GM12878 (cell line): Measurements from ENCODE around the gene IGFBP2. TPM values are rescaled to one million over a fixed set of nuclear protein-coding genes. Genes with fewer than 3 reads are reported as not detected.

Experiments
- ATAC-seq: fragments of 200-7000 bp; cut with Tn5 transposase; 3 replicates; pipeline ENCODE4 v1.9.1; 2020; ENCODE audit warnings: mild to moderate bottlenecking, moderate library complexity
- BruUV-seq: library from RNA; stranded (reverse); fragments of 400-500 nt; replicated peaks from 2 replicates; lab custom pipeline; 2021; lab: Mats Ljungman, UMichigan
- CTCF ChIA-PET: fragments of 300-600 bp; sonication (Branson Sonifier 250); formaldehyde crosslinking; extraction: SDS; loops from one replicate; lab custom pipeline; 2021; ENCODE audit warnings: inconsistent platforms; lab: Yijun Ruan, JAX
- POLR2A ChIA-PET: fragments of 350-600 bp; formaldehyde crosslinking; extraction: SDS; loops from one replicate; lab custom pipeline; 2021; ENCODE audit warnings: inconsistent platforms; lab: Charles Lee
- RAD21 ChIA-PET: fragments of 300-600 bp; sonication (Branson Sonifier 250); formaldehyde crosslinking; loops from one replicate; lab custom pipeline; 2023; ENCODE audit warnings: antibody characterized with exemption; ENCODE audit not compliant: unreplicated experiment; lab: Charles Lee
- SMC1A ChIA-PET: fragments of 300-600 bp; sonication (Branson Sonifier 250); formaldehyde crosslinking; loops from one replicate; lab custom pipeline; 2023; ENCODE audit not compliant: unreplicated experiment, uncharacterized antibody; lab: Charles Lee
- DNase-seq: peaks from one replicate; pipeline ENCODE4 v3.0.0-alpha.2; 2011; ENCODE audit warnings: low read depth, low spot score
- FAIRE-seq: peaks from 3 replicates; lab custom pipeline; 2011; peaks lifted over from hg19 to GRCh38; lab: Jason Lieb, UNC
- H2AFZ ChIP-seq: 2 replicates; pipeline ENCODE4 v1.6.0; 2011; ENCODE audit warnings: low read depth, low read length, control low read depth; ENCODE audit not compliant: control insufficient read depth
- H3K27ac ChIP-seq: 2 replicates; pipeline ENCODE4 v1.5.1; 2011; ENCODE audit warnings: control low read depth; ENCODE audit not compliant: control insufficient read depth, insufficient read depth
- H3K27me3 ChIP-seq, 2 experiments: replicated peaks in 1 of 2; 2 replicates each; pipeline versions ENCODE4 v1.6.0 to v1.6.1; 2011; ENCODE audit warnings: low read length in 1 of 2; ENCODE audit not compliant: control insufficient read depth in 2 of 2, insufficient read depth in 2 of 2
- H3K36me3 ChIP-seq, 2 experiments: 2 replicates each; pipeline ENCODE4 v1.5.1; 2011; ENCODE audit warnings: low read length in 1 of 2; ENCODE audit not compliant: control insufficient read depth in 2 of 2, insufficient read depth in 2 of 2
- H3K4me1 ChIP-seq: 2 replicates; pipeline ENCODE4 v1.6.1; 2011; ENCODE audit warnings: mild to moderate bottlenecking, low read length, moderate library complexity, mixed read lengths; ENCODE audit not compliant: control insufficient read depth, insufficient read depth
- H3K4me2 ChIP-seq: 2 replicates; pipeline ENCODE4 v1.6.0; 2011; ENCODE audit warnings: control low read depth; ENCODE audit not compliant: control insufficient read depth, insufficient read depth
- H3K4me3 ChIP-seq: fragments of 200-600 bp; sonication (generic); 2 replicates; pipeline ENCODE4 v1.5.1; 2016
- H3K79me2 ChIP-seq: 2 replicates; pipeline ENCODE4 v1.6.0; 2011; ENCODE audit warnings: low read length; ENCODE audit not compliant: control insufficient read depth, insufficient read depth
- H3K9ac ChIP-seq: 2 replicates; pipeline ENCODE4 v1.8.0; 2011; ENCODE audit warnings: low read length, control low read depth, mixed read lengths; ENCODE audit not compliant: control insufficient read depth, insufficient read depth
- H3K9me3 ChIP-seq: replicated peaks from 3 replicates; pipeline ENCODE4 v1.5.1; 2011; ENCODE audit warnings: mild to moderate bottlenecking, low read length; ENCODE audit not compliant: control insufficient read depth, insufficient read depth
- H4K20me1 ChIP-seq: 2 replicates; pipeline ENCODE4 v1.6.0; 2011; ENCODE audit not compliant: control insufficient read depth, insufficient read depth
- CHD1 ChIP-seq: IDR thresholded peaks from 2 replicates; pipeline ENCODE4 v1.6.1; 2012; ENCODE audit warnings: low read depth, low read length, improper control_type of control experiment
- EZH2 ChIP-seq: IDR thresholded peaks from 2 replicates; pipeline ENCODE4 v1.6.1; 2012; ENCODE audit warnings: low read depth, mild to moderate bottlenecking, control low read depth, inconsistent platforms, low read length, borderline replicate concordance; ENCODE audit not compliant: control insufficient read depth
- POLR2AphosphoS2 ChIP-seq: IDR thresholded peaks from 2 replicates; pipeline ENCODE4 v1.6.1; 2011; ENCODE audit warnings: low read depth, mild to moderate bottlenecking, low read length, improper control_type of control experiment, moderate library complexity
- SUZ12 ChIP-seq: fragments of 200-600 bp; sonication (generic); IDR thresholded peaks from one replicate; pipeline ENCODE4 v1.6.1; 2018; ENCODE audit warnings: antibody characterized with exemption, mild to moderate bottlenecking; ENCODE audit not compliant: unreplicated experiment
- WGBS: methylation state at CpG from one replicate; pipeline ENCODE4 v1.1.6; 2016; ENCODE audit warnings: low lambda C conversion rate; ENCODE audit not compliant: insufficient replicate concordance, insufficient coverage; ENCODE audit errors: missing lambda C conversion rate; 5-methylcytosine and 5-hydroxymethylcytosine counted together
- in situ Hi-C: fragments of 300-500 bp; cut with MboI; formaldehyde crosslinking; loops from 9 replicates; pipeline ENCODE4 v1.14.3; 2018; ENCODE audit warnings: mixed read lengths
- intact Hi-C: fragments of 100-400 bp; cut with micrococcal nuclease; formaldehyde crosslinking; loops from one replicate; pipeline ENCODE4 v1.14.2; 2022; ENCODE audit not compliant: unreplicated experiment
- polyA plus RNA-seq, 11 experiments: library from polyadenylated mRNA; depleted of rRNA in 4 of 11; unstranded in 6 of 11; stranded (reverse) in 5 of 11; fragments of >200 nt; fragmentation: Nextera tagmentation in 4 of 11; fragmentation: Illumina TruSeq in 1 of 11; extraction: Ambion mirVana in 4 of 11; extraction: Trizol in 1 of 11; gene quantifications; 1 replicate in 1 of 11; 2 replicates in 10 of 11; pipeline versions ENCODE4 v1.2.1 to v1.2.3, GENCODE V29; 2011 to 2016; ENCODE audit warnings: inconsistent platforms in 2 of 11, missing spikeins in 2 of 11, low read depth in 1 of 11
- total RNA-seq, 4 experiments: library from RNA; depleted of rRNA in 3 of 4; stranded (reverse); fragments of >200 nt in 3 of 4; fragmentation: Illumina TruSeq in 1 of 4; extraction: Trizol in 1 of 4; gene quantifications; 2 replicates each; pipeline versions ENCODE4 v1.2.1 to v1.2.3, GENCODE V29; 2013 to 2021
- TF ChIP-seq, protein P1 (sequence below): IDR thresholded peaks from 2 replicates; pipeline ENCODE4 v1.6.1; 2011; ENCODE audit warnings: borderline replicate concordance, low read depth, mild to moderate bottlenecking, moderate library complexity, mixed read lengths, low read length; ENCODE audit not compliant: insufficient read depth; ENCODE audit errors: extremely low read length
- TF ChIP-seq, protein P2 (sequence below): IDR thresholded peaks from 2 replicates; pipeline ENCODE4 v1.6.1; 2011; ENCODE audit warnings: borderline replicate concordance, low read depth, mild to moderate bottlenecking, moderate library complexity, low read length; ENCODE audit not compliant: insufficient read depth, poor library complexity, severe bottlenecking
- TF ChIP-seq, protein P3 (sequence below): fragments of 450-650 bp; IDR thresholded peaks from 2 replicates; pipeline ENCODE4 v1.6.1; 2017; ENCODE audit warnings: low read depth, mild to moderate bottlenecking, moderate library complexity

Gene IGFBP2
- total and polyA plus RNA-seq, 10 of the 15 experiments (the other 5 are each of a cell fraction or from before 2014, with no cell fraction given), result 0.11 to 1.5 (median 0.38) TPM; not detected in 5

DNA sequence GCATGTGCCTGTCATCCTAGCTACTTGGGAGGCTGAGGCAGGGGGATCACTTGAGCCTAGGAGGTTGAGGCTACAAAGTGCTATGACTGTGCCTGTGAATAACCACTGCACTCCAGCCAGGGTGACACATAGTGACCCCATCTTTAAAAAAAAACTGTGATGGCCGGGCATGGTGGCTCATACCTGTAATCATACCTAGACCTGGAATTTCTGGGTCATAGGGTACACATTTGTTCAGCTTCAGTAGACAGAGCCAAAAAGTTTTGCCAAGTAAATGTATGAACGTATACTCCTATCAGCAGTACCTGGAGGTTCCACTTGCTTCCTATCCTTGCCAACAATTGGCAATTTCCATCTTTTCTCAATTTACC is 6.4 kb upstream of the IGFBP2 start:
- Histone ChIP-seq H3K9me3 (no peaks in the 10 kb centered on the region), H3K4me3 (no peak overlapping the region), H3K4me1 (no peaks in the 10 kb centered on the region), H3K79me2 (no peaks in the 10 kb centered on the region), H3K4me2 (no peak overlapping the region), H3K36me3 (no peaks in the 10 kb centered on the region), H3K27me3 (no peaks in the 10 kb centered on the region), H2AFZ (no peak overlapping the region), H3K27ac (no peak overlapping the region), H4K20me1 (no peaks in the 10 kb centered on the region), H3K9ac (no peak overlapping the region)
- ChIA-PET RAD21 (no interaction called here), CTCF (interaction anchor here (0.6 kb wide), 1 partner anchor 1221 kb away, joined by 3 read pairs; no protein-coding TSS in a partner anchor), SMC1A (interaction anchor here (0.6 kb wide), 1 partner anchor 32 kb away, joined by 3 read pairs; no protein-coding TSS in a partner anchor), POLR2A (no interaction called here)
- DNase-seq (no peak), FAIRE-seq (no peak), ATAC-seq (no peak)
- WGBS, result 43% methylated on average over 2 of the region's 2 CpGs
- intact Hi-C loops (no loop called here), in situ Hi-C loops (no loop called here)
- BruUV-seq, result no TSS peak
- TF ChIP-seq EZH2 (no peak), CHD1 (no peak), SUZ12 (no peak), POLR2AphosphoS2 (no peak)
- TF ChIP-seq, protein P1, sequence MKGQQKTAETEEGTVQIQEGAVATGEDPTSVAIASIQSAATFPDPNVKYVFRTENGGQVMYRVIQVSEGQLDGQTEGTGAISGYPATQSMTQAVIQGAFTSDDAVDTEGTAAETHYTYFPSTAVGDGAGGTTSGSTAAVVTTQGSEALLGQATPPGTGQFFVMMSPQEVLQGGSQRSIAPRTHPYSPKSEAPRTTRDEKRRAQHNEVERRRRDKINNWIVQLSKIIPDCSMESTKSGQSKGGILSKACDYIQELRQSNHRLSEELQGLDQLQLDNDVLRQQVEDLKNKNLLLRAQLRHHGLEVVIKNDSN, result no peak
- TF ChIP-seq, protein P2, sequence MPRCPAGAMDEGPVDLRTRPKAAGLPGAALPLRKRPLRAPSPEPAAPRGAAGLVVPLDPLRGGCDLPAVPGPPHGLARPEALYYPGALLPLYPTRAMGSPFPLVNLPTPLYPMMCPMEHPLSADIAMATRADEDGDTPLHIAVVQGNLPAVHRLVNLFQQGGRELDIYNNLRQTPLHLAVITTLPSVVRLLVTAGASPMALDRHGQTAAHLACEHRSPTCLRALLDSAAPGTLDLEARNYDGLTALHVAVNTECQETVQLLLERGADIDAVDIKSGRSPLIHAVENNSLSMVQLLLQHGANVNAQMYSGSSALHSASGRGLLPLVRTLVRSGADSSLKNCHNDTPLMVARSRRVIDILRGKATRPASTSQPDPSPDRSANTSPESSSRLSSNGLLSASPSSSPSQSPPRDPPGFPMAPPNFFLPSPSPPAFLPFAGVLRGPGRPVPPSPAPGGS, result no peak
- TF ChIP-seq, protein P3, sequence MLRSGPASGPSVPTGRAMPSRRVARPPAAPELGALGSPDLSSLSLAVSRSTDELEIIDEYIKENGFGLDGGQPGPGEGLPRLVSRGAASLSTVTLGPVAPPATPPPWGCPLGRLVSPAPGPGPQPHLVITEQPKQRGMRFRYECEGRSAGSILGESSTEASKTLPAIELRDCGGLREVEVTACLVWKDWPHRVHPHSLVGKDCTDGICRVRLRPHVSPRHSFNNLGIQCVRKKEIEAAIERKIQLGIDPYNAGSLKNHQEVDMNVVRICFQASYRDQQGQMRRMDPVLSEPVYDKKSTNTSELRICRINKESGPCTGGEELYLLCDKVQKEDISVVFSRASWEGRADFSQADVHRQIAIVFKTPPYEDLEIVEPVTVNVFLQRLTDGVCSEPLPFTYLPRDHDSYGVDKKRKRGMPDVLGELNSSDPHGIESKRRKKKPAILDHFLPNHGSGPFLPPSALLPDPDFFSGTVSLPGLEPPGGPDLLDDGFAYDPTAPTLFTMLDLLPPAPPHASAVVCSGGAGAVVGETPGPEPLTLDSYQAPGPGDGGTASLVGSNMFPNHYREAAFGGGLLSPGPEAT, result no peak
